ENCODE data around the gene ORAI3.

The ORAI3 gene

DNA sequence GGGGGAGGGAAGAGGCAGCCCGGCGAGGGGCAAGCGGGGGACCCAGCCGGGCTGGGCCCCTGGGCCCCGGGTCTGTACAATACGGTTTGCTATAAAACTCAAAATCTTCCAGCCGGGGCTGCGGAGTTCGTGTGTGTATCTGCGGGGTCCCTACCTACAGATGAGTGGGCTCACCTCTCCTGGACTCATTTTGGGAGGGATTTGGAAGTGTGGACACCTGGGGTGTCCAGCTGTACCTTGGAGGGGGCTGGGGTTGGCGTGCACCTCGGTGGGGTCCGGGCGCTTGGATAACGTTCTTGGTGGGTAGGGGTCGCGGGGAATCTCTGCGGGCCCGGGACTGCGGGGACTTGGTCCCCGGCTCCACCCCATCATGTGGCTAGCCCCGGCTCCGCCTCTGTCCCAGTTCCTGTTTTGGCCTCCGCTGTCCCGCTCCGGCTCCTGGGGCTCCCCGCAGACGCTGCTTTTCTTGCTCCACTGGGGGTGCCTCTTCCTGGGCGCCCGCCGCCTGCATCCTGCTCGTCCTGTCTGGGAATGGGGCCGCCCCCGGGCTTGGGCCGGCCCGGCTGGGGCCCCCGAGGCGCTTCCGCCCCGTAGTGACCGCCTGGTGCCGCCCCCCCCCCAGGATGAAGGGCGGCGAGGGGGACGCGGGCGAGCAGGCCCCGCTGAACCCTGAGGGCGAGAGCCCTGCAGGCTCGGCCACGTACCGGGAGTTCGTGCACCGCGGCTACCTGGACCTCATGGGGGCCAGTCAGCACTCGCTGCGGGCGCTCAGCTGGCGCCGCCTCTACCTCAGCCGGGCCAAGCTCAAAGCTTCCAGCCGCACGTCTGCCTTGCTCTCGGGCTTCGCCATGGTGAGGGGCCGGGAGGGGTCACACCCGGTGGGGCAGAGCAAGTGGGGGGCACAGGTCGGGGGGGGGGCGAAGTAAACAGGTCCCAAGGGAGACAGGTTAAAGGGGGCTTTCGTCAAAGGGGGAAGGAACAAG is at the start of gene ORAI3:
ORAI3 (plus strand) TSS at position 402 of the 983 bp plus-strand sequence; CDS start at position 624, 222 bp downstream.
- DNase-seq (ENCODE audit: low spot score): peak; percentile 89
- TF ChIP-seq CTCF (IDR thresholded peaks at IDR 0.05; ENCODE audit: borderline replicate concordance, control extremely low read depth, extremely low read depth, insufficient read depth, missing control alignments): no peak
- in situ Hi-C loops (cut with MboI; ENCODE audit: low sequenced_read_pairs, unreplicated experiment): no loop called here

DNA sequence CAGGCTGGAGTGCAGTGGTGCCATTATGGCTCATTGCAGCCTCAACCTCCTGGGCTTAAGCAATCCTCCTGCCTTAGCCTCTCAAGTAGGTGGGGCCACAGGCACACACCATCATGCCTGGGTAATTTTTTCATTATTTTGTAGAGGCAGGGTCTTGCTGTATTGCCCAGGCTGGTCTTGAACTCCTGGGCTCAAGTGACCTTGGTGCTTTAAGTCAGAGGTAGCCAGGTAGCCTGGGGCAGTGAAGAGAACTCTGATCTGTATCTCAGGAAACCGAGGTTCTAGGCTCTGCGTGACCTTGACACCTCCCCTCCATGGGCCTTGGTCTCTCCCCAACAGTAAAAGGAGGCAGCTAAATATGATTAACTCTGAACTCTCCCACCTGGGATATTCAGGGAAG is 49.1 kb upstream of the ORAI3 start:
- in situ Hi-C loops (cut with MboI; ENCODE audit: low sequenced_read_pairs, unreplicated experiment): no loop called here
- DNase-seq (ENCODE audit: low spot score): no peak
- no peak for TF ChIP-seq CTCF (IDR thresholded peaks at IDR 0.05; ENCODE audit: borderline replicate concordance, control extremely low read depth, extremely low read depth, insufficient read depth, missing control alignments)

DNA sequence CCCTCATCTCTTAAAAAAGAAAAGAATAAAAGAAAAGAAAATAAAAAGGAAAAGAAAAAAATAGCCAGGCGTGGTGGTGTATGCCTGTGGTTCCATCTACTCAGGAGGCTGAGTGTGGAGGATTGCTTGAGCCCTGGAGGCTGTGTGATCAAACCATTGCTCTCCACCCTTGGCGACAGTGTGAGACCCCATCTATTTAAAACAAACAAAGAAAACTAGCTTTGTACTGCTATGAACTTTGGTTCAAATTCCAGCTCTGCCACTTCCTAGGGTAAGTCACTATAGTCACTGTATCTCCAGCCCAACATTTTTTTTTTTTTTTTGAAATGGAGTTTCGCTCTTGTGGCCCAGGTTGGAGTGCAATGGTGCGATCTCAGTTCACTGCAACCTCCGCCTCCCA is 48.3 kb upstream of the ORAI3 start:
- in situ Hi-C loops (cut with MboI; ENCODE audit: low sequenced_read_pairs, unreplicated experiment): no loop called here
- no peak for TF ChIP-seq CTCF (IDR thresholded peaks at IDR 0.05; ENCODE audit: borderline replicate concordance, control extremely low read depth, extremely low read depth, insufficient read depth, missing control alignments)
- DNase-seq (ENCODE audit: low spot score): no peak

GRCh38 chr16:30901201-30902028 is 47.5 kb upstream of the ORAI3 start:
- no peak for TF ChIP-seq CTCF (IDR thresholded peaks at IDR 0.05; ENCODE audit: borderline replicate concordance, control extremely low read depth, extremely low read depth, insufficient read depth, missing control alignments)
- DNase-seq (ENCODE audit: low spot score): no peak
- in situ Hi-C loops (cut with MboI; ENCODE audit: low sequenced_read_pairs, unreplicated experiment): no loop called here

GRCh38 chr16:30902029-30902972 is 46.6 kb upstream of the ORAI3 start:
- in situ Hi-C loops (cut with MboI; ENCODE audit: low sequenced_read_pairs, unreplicated experiment): no loop called here
- peak; percentile 89 for DNase-seq (ENCODE audit: low spot score)
- TF ChIP-seq CTCF (IDR thresholded peaks at IDR 0.05; ENCODE audit: borderline replicate concordance, control extremely low read depth, extremely low read depth, insufficient read depth, missing control alignments): peak; percentile 72
